Fibroblast of the conjunctiva (primary cell): ENCODE measurements around the gene EXOC1.
"Not testable (repeated sequence)": the region's sequence is repeated elsewhere in the genome, so short reads cannot be mapped to it uniquely, and the experiment has no call there.

Experiments used
- DNase-seq: peaks from one replicate; pipeline ENCODE4 v3.0.0-alpha.2; 2010; ENCODE audit warnings: low read depth

The EXOC1 gene, protein sequence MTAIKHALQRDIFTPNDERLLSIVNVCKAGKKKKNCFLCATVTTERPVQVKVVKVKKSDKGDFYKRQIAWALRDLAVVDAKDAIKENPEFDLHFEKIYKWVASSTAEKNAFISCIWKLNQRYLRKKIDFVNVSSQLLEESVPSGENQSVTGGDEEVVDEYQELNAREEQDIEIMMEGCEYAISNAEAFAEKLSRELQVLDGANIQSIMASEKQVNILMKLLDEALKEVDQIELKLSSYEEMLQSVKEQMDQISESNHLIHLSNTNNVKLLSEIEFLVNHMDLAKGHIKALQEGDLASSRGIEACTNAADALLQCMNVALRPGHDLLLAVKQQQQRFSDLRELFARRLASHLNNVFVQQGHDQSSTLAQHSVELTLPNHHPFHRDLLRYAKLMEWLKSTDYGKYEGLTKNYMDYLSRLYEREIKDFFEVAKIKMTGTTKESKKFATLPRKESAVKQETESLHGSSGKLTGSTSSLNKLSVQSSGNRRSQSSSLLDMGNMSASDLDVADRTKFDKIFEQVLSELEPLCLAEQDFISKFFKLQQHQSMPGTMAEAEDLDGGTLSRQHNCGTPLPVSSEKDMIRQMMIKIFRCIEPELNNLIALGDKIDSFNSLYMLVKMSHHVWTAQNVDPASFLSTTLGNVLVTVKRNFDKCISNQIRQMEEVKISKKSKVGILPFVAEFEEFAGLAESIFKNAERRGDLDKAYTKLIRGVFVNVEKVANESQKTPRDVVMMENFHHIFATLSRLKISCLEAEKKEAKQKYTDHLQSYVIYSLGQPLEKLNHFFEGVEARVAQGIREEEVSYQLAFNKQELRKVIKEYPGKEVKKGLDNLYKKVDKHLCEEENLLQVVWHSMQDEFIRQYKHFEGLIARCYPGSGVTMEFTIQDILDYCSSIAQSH

GRCh38 chr4:55853484-55854046, at the start of gene EXOC1:
Gene EXOC1 (plus strand): TSS chr4:55853648. CDS start chr4:55858324, 4,676 bp downstream.
- DNase-seq = peak; percentile 93

DNA sequence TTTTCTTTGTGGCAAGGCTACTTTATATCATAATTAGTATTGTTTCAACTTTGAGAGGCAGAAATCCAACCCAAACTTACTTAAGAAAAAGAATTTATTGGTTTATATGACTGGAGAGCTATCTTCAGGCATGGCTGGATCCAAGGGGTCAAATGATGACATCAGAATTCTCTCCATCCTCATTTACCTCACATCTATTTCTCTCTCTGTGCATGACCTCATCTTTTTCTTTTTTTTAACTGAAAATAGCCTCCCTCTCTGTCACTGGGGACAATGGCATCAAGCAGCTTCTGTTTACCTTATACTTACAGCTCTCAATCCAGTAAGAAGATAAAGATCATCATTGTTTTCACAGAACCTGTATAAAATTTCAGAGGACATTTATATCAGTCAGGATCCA, 45.9 kb upstream of the EXOC1 start:
- no peak for DNase-seq

DNA sequence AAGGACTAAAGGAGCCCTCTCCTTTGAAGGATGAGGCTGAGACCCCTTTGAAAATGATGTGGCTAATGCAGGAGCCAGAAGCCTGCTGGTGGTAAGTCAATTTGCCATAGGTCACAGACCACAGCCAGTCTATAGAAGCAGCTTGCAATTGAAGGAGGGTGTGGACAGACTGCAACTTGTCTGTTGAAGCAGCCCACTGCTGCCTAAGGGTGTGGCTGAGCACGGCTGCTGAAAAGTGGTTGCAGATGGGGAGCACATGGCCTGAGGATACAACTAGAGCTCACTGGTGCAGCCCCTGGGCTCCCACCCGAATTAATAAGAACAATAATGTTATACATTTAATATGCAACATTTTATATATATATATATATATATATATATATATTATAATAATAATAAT, 45.3 kb upstream of the EXOC1 start:
- no peak for DNase-seq

DNA sequence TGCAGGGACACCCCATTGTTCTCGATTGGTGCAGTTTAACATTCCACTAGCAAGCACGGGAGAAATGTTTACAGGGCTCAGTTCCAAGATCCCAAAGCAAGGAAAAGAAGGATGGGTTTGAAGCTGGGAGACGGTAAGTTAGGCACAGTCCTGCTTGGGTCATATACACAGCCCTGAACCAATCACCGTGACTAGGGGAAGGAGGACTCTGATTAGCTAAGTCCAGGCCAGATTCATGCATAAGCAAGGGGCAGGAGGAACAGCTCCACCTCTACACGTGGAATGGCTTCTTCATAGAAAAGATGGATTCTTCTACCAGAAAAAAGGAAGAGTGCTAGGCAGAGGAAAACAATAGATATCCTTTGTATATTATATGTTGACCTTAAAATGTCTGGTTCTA, 44.8 kb upstream of the EXOC1 start:
- no peak for DNase-seq

DNA sequence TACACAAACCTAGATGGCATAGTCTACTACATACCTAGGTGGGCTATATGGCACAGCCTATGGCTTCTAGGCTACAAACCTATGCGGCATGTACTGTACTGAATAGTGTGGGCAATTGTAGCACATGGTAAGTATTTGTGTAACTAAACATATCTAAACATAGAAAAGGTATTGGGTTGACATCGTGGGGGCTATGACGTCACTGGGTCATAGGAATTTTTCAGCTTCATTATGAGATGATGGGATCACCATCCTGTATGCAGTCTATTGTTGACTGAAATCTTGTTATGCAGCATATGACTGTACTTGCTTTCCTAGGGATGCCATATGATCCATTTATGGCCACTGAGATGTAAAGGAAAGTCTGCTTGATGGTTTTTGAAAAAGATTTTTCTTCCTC, 35.8 kb upstream of the EXOC1 start:
- no peak for DNase-seq

- DNase-seq = no peak
Measured at GRCh38 chr4:55819634-55820033, 33.8 kb upstream of the EXOC1 start, which contains the start of gene EXOC1L. Gene EXOC1L (plus strand): TSS chr4:55819790. CDS start chr4:55820027, 237 bp downstream.

- DNase-seq = no peak
Measured at GRCh38 chr4:55820279-55820678, 33.2 kb upstream of the EXOC1 start.

GRCh38 chr4:55822329-55822728, 31.1 kb upstream of the EXOC1 start:
- no peak for DNase-seq

DNA sequence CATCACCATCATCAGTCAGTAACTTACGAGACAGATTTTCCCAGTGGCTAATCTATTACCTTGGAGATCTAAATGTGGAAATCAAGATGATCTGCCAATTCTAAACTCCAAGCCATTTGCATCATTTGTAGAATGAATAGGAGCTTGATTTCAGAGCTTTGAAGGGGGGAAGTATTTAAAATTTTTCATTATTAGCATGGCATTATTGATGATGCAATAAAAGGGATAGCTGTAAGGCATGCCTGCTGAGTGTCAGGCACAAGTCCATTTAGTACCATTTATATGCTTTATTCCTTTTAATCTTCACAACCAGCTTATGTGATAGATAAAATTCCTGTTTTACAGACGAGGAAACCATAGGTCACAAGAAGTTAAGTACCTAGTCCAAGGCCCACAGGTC, 28.6 kb upstream of the EXOC1 start:
- no peak for DNase-seq

DNA sequence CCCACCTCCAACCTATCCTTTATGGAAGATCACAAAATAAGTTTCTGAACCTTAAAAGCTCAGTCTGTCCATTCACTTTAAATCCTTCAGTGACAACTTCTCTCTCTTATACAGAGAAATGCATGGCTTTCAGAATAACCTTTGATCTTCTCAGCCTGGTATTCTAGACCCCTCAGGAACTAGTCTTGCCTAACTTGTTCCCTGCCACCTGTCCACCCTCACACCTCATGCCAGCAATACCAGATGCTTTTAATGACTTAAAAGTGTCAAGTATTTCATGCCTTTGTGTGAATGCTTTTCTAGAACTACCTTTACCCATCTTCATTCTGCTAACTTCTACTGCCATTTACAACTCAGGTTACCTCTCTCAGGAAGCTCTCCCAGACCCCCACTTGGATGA, 26.5 kb upstream of the EXOC1 start:
- no peak for DNase-seq

- no peak for DNase-seq
Measured at GRCh38 chr4:55827582-55827981, 25.9 kb upstream of the EXOC1 start.

- no peak for DNase-seq
Measured at GRCh38 chr4:55830048-55830447, 23.4 kb upstream of the EXOC1 start.

DNA sequence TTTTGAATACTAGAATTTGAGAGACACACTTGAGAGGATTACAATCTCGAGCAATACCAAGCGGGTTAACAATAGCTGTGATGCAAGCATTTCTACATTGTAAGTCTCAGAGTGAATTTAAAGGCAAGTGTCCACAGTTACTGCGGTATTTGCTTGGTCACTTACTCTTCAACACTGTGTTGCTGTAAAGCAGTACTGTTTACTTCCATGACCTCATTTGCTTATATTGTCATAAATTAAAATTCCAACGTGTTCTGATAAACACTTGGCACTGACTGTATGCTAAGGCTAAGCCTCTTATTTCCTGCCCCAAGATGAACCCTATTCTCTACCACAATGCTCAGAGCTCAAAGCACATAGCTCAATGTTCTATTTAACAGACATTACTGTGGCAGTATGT, 22.7 kb upstream of the EXOC1 start:
- DNase-seq = no peak

DNA sequence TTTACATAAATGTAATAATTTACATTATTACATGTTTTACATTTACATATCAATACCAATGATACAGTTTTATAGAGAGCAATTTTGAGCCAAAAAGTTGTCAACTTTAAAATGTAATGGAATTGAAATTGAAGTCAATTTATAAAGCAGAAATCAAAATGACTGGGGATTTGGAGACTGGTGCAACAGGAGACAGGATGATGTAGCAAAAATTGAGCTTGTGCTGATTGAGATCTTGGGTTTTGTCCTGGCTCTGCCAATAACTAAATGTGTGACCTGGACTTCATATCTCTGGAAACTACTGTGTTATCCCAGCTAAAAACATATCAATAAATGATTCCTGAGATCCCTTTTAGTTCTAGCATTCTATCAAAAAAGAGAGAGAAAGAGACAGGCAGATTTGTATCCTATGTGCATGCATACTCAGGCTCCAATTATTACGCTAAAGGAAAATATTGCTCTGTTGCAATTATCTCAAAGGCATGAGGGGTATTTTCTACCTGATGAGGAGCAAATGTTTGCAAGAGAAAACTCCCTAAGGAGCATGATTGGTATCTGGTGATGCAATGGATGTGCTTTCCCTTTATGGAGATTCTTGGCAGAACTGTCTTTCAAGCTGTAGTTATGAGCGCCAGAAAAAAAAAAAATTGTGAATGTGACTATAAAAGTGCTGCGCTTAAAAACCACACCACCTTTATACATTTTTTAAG, 19.2 kb upstream of the EXOC1 start:
- DNase-seq = no peak

DNA sequence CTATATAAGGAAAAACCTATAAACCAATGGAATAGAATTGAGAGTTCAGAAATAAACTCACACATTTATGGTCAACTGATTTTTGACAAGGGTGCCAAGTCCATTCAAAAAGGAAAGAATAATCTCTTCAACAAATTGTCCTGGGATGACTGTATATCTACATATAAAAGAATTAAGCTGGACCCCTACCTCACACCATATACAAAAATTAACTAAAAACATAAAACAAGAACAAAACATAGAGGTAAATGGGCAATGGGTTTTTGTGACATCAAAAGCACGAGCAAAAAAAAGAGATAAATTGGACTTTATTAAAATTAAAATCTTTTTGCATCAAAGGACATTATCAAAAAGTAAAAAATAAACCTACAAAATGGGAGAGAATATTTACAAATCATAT, 15.5 kb upstream of the EXOC1 start:
- no peak for DNase-seq

GRCh38 chr4:55838356-55838755, 15.1 kb upstream of the EXOC1 start:
- no peak for DNase-seq

GRCh38 chr4:55838952-55839351, 14.5 kb upstream of the EXOC1 start:
- DNase-seq = no peak

DNA sequence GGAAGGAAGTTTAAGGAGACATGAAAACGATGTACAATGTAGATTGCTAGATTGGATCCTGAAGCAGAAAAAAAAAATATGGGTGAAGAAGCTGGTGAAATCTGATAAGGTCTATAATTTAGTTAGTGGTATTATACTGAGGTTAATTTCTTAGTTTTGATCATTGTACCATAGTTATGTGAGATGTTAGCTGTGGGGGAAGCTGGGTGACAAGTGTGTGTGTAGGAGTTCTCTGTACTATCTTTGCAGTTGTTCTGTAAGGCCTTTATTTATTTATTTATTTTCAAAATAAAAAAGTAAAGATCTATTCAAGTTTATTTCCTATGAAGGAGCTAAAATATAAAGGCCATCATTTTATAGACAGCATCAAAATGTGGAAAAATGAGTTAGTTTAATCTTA, 12.5 kb upstream of the EXOC1 start:
- no peak for DNase-seq

- not testable (repeated sequence) for DNase-seq
Measured at GRCh38 chr4:55841373-55842239, 11.8 kb upstream of the EXOC1 start.

- DNase-seq = not testable (repeated sequence)
Measured at GRCh38 chr4:55842312-55842711, 11.1 kb upstream of the EXOC1 start.

GRCh38 chr4:55849724-55850123, 3.7 kb upstream of the EXOC1 start:
- DNase-seq = no peak
